AG08395 (cell line): ENCODE results near the gene HLTF.

Experiments used
- DNase-seq: peaks from one replicate; pipeline ENCODE4 v3.0.0; 2012; ENCODE audit warnings: mixed read lengths, low spot score

Gene HLTF

GRCh38 chr3:149018247-149018646 is 68.1 kb downstream of the HLTF start:
- DNase-seq = peak; percentile 26

- peak; percentile 87 for DNase-seq
Measured at GRCh38 chr3:149016669-149017541, 69.4 kb downstream of the HLTF start.

GRCh38 chr3:149016242-149016641 is 70.1 kb downstream of the HLTF start:
- no peak for DNase-seq

GRCh38 chr3:149015393-149015792 is 70.9 kb downstream of the HLTF start:
- peak; percentile 13 for DNase-seq

- no peak for DNase-seq
Measured at GRCh38 chr3:149013726-149014125, 72.6 kb downstream of the HLTF start.

- DNase-seq = no peak
Measured at GRCh38 chr3:149011676-149012075, 74.7 kb downstream of the HLTF start.

- DNase-seq = no peak
Measured at GRCh38 chr3:149010966-149011365, 75.4 kb downstream of the HLTF start.

- DNase-seq = no peak
Measured at GRCh38 chr3:149010504-149010951, 75.8 kb downstream of the HLTF start.

- no peak for DNase-seq
Measured at GRCh38 chr3:149009732-149010131, 76.6 kb downstream of the HLTF start.

GRCh38 chr3:149007567-149008257 is 78.6 kb downstream of the HLTF start:
- DNase-seq = no peak

- peak; percentile 17 for DNase-seq
Measured at GRCh38 chr3:149005416-149005815, 80.9 kb downstream of the HLTF start.

- DNase-seq = peak; percentile 26
Measured at GRCh38 chr3:149004622-149005021, 81.7 kb downstream of the HLTF start.

GRCh38 chr3:149003653-149004305 is 82.6 kb downstream of the HLTF start:
- no peak for DNase-seq

GRCh38 chr3:149001727-149002126 is 84.6 kb downstream of the HLTF start:
- DNase-seq = no peak

GRCh38 chr3:149000206-149000745 is 86.1 kb downstream of the HLTF start:
- DNase-seq = no peak

- no peak for DNase-seq
Measured at GRCh38 chr3:148999806-149000205, 86.5 kb downstream of the HLTF start.

- no peak for DNase-seq
Measured at GRCh38 chr3:148998715-148999423, 87.5 kb downstream of the HLTF start.

- DNase-seq = no peak
Measured at GRCh38 chr3:148998297-148998696, 88.0 kb downstream of the HLTF start.

- DNase-seq = no peak
Measured at GRCh38 chr3:148997623-148998022, 88.7 kb downstream of the HLTF start.

GRCh38 chr3:148992635-148993255 is 93.6 kb downstream of the HLTF start:
- no peak for DNase-seq

- DNase-seq = peak; percentile 49
Measured at GRCh38 chr3:148992027-148992634, 94.2 kb downstream of the HLTF start.
